ENCODE results near the gene CLEC7A.

- TF ChIP-seq CTCF (IDR thresholded peaks at IDR 0.05) (no peak), POLR2A (IDR thresholded peaks at IDR 0.05; ENCODE audit: low read depth) (no peak), EP300 (IDR thresholded peaks at IDR 0.05) (no peak)
Measured at GRCh38 chr12:10142976-10143589, 13.1 kb upstream of the CLEC7A start.
